ENCODE results near the gene ZBTB33.

ZBTB33 gene

GRCh38 chrX:120244735-120245498, 5.7 kb upstream of the ZBTB33 start:
- peak overlapping the region; percentile 71 for H3K27ac ChIP-seq
- TF ChIP-seq ZFX (IDR thresholded peaks at IDR 0.05) (peak; percentile 14; the same call in 1 of the 2 replicates), CTCF (conservative IDR thresholded peaks at IDR 0.05) (no peak)

GRCh38 chrX:120251471-120252011, 929 bp downstream of the ZBTB33 start:
- no peak for TF ChIP-seq ZFX (IDR thresholded peaks at IDR 0.05)
- no peak for TF ChIP-seq CTCF (conservative IDR thresholded peaks at IDR 0.05)
- peak overlapping the region; percentile 97 for H3K27ac ChIP-seq

- no peak for TF ChIP-seq CTCF (conservative IDR thresholded peaks at IDR 0.05)
- no peak for TF ChIP-seq ZFX (IDR thresholded peaks at IDR 0.05)
- no peak overlapping the region for H3K27ac ChIP-seq
These were observed 3.2 kb downstream of the ZBTB33 start for GRCh38 chrX:120253784-120254183.

GRCh38 chrX:120260369-120260768, 9.8 kb downstream of the ZBTB33 start:
- no peak overlapping the region for H3K27ac ChIP-seq
- TF ChIP-seq CTCF (conservative IDR thresholded peaks at IDR 0.05) (no peak), ZFX (IDR thresholded peaks at IDR 0.05) (no peak)

GRCh38 chrX:120262859-120263708, 12.5 kb downstream of the ZBTB33 start:
- no peak overlapping the region for H3K27ac ChIP-seq
- TF ChIP-seq ZFX (IDR thresholded peaks at IDR 0.05) = no peak
- no peak for TF ChIP-seq CTCF (conservative IDR thresholded peaks at IDR 0.05)

GRCh38 chrX:120264341-120264740, 13.7 kb downstream of the ZBTB33 start:
- no peak overlapping the region for H3K27ac ChIP-seq
- TF ChIP-seq ZFX (IDR thresholded peaks at IDR 0.05) = no peak
- no peak for TF ChIP-seq CTCF (conservative IDR thresholded peaks at IDR 0.05)

Measured in C4-2B (cell line).